ENCODE results near the gene ADPRHL1.
"Not testable (repeated sequence)": the region's sequence is repeated elsewhere in the genome, so short reads cannot be mapped to it uniquely, and the experiment has no call there.

Gene ADPRHL1

GRCh38 chr13:113457510-113457909 lies 4.2 kb upstream of the ADPRHL1 start:
- no peak for DNase-seq

GRCh38 chr13:113456116-113456702 lies 2.9 kb upstream of the ADPRHL1 start:
- DNase-seq, result no peak

- DNase-seq, result no peak
These were observed 2.1 kb upstream of the ADPRHL1 start for GRCh38 chr13:113455384-113455783.

GRCh38 chr13:113454936-113455335 lies 1.6 kb upstream of the ADPRHL1 start:
- DNase-seq, result no peak

GRCh38 chr13:113452466-113452865 lies 822 bp downstream of the ADPRHL1 start:
- DNase-seq, result no peak

GRCh38 chr13:113451951-113452421 lies 1.3 kb downstream of the ADPRHL1 start:
- no peak for DNase-seq

GRCh38 chr13:113450861-113451620 lies 2.2 kb downstream of the ADPRHL1 start:
- DNase-seq, result peak in 21 of 56 donors; percentile 2 to 63 (median 22)

GRCh38 chr13:113450348-113450744 lies 2.9 kb downstream of the ADPRHL1 start:
- not testable (repeated sequence) for DNase-seq

- no peak for DNase-seq
These were observed 3.5 kb downstream of the ADPRHL1 start for GRCh38 chr13:113449693-113450347.

- DNase-seq, result peak in 6 of 56 donors; percentile 6 to 77 (median 29)
These were observed 4.2 kb downstream of the ADPRHL1 start for GRCh38 chr13:113448885-113449692.

- DNase-seq, result no peak
These were observed 4.8 kb downstream of the ADPRHL1 start for GRCh38 chr13:113448545-113448884.

- no peak for DNase-seq
These were observed 5.7 kb downstream of the ADPRHL1 start for GRCh38 chr13:113447596-113447995.

- DNase-seq, result no peak
These were observed 6.8 kb downstream of the ADPRHL1 start for GRCh38 chr13:113446488-113446854.

- DNase-seq, result peak in 36 of 56 donors; percentile 9 to 75 (median 31)
These were observed 7.3 kb downstream of the ADPRHL1 start for GRCh38 chr13:113445791-113446487.

GRCh38 chr13:113443991-113444390 lies 9.3 kb downstream of the ADPRHL1 start:
- DNase-seq, result no peak

GRCh38 chr13:113442985-113443362 lies 10.3 kb downstream of the ADPRHL1 start:
- DNase-seq, result no peak

GRCh38 chr13:113442354-113442984 lies 10.8 kb downstream of the ADPRHL1 start:
- DNase-seq, result no peak

GRCh38 chr13:113441661-113442060 lies 11.6 kb downstream of the ADPRHL1 start:
- no peak for DNase-seq

- no peak for DNase-seq
These were observed 15.8 kb downstream of the ADPRHL1 start for GRCh38 chr13:113437408-113438010.

GRCh38 chr13:113436866-113437265 lies 16.4 kb downstream of the ADPRHL1 start:
- not testable (repeated sequence) for DNase-seq

Data from nucleus accumbens (tissue), 56 donors.